WTC11 (cell line): ENCODE measurements around the gene SHANK3. TPM values are rescaled to one million over a fixed set of nuclear protein-coding genes. Genes with fewer than 3 reads are reported as not detected.

ENCODE experiments used
- ATAC-seq: fragments of 200-7000 bp; cut with Tn5 transposase; 2 replicates; pipeline ENCODE4 v1.10.0; 2021; ENCODE audit warnings: mild to moderate bottlenecking, moderate library complexity
- CTCF ChIA-PET: fragments of 300-600 bp; sonication (Branson Sonifier 250); formaldehyde crosslinking; loops from one replicate; lab custom pipeline; 2021; ENCODE audit warnings: antibody characterized with exemption; lab: Charles Lee
- POLR2A ChIA-PET: fragments of 350-600 bp; sonication (Branson Sonifier 250); formaldehyde crosslinking; loops from one replicate; lab custom pipeline; 2021; ENCODE audit warnings: antibody characterized with exemption; lab: Charles Lee
- DNase-seq: peaks from one replicate; pipeline ENCODE4 v3.0.0; 2021; ENCODE audit warnings: low spot score
- H3K27ac Mint-ChIP-seq: 2 replicates; pipeline ENCODE4 v1.8.0; 2021; ENCODE audit warnings: mixed read lengths
- H3K27me3 Mint-ChIP-seq: 2 replicates; pipeline ENCODE4 v1.8.0; 2021; ENCODE audit warnings: low read depth, mild to moderate bottlenecking, moderate library complexity, mixed read lengths
- H3K36me3 Mint-ChIP-seq: 2 replicates; pipeline ENCODE4 v1.8.0; 2021; ENCODE audit warnings: mixed read lengths
- H3K4me1 Mint-ChIP-seq: 2 replicates; pipeline ENCODE4 v1.8.0; 2022; ENCODE audit warnings: mixed read lengths
- H3K4me3 Mint-ChIP-seq: 2 replicates; pipeline ENCODE4 v1.8.0; 2021; ENCODE audit warnings: mild to moderate bottlenecking, moderate library complexity, mixed read lengths
- H3K9me3 Mint-ChIP-seq: 2 replicates; pipeline ENCODE4 v1.8.0; 2021; ENCODE audit warnings: mixed read lengths
- ATF1 ChIP-seq: sonication (generic); formaldehyde crosslinking; IDR thresholded peaks from 2 replicates; pipeline ENCODE4 v1.8.1; 2023; ENCODE audit warnings: mild to moderate bottlenecking, moderate library complexity, missing genetic modification reagents
- FOXJ3 ChIP-seq: sonication (generic); formaldehyde crosslinking; IDR thresholded peaks from 2 replicates; pipeline ENCODE4 v1.9.0; 2021; ENCODE audit warnings: missing genetic modification reagents, mild to moderate bottlenecking, borderline replicate concordance
- FOXP1 ChIP-seq: sonication (generic); formaldehyde crosslinking; IDR thresholded peaks from 2 replicates; pipeline ENCODE4 v1.8.0; 2022; ENCODE audit warnings: missing genetic modification reagents, mild to moderate bottlenecking, moderate library complexity, borderline replicate concordance
- FOXP4 ChIP-seq: sonication (generic); formaldehyde crosslinking; IDR thresholded peaks from 2 replicates; pipeline ENCODE4 v1.8.0; 2022; ENCODE audit warnings: mild to moderate bottlenecking, missing genetic modification reagents
- HMGA2 ChIP-seq: fragments of 250-450 bp; sonication (Bioruptor Pico); IDR thresholded peaks from 2 replicates; pipeline ENCODE4 v1.4.0; 2021; ENCODE audit warnings: mild to moderate bottlenecking, moderate library complexity
- IRF1 ChIP-seq: sonication (generic); formaldehyde crosslinking; IDR thresholded peaks from 2 replicates; pipeline ENCODE4 v1.8.0; 2023; ENCODE audit warnings: missing genetic modification reagents
- JAZF1 ChIP-seq: fragments of 250-450 bp; sonication (Bioruptor Pico); IDR thresholded peaks from 2 replicates; pipeline ENCODE4 v1.9.0; 2021; ENCODE audit warnings: moderate library complexity, mild to moderate bottlenecking, inconsistent platforms
- PRDM15 ChIP-seq: sonication (generic); formaldehyde crosslinking; IDR thresholded peaks from 2 replicates; pipeline ENCODE4 v1.8.0; 2022; ENCODE audit warnings: missing genetic modification reagents
- RELA ChIP-seq: sonication (generic); formaldehyde crosslinking; IDR thresholded peaks from 2 replicates; pipeline ENCODE4 v1.8.1; 2022; ENCODE audit warnings: missing genetic modification reagents, mild to moderate bottlenecking, borderline replicate concordance
- STAT6 ChIP-seq: sonication (generic); formaldehyde crosslinking; conservative IDR thresholded peaks from 2 replicates; pipeline ENCODE4 v1.8.1; 2023; ENCODE audit warnings: mild to moderate bottlenecking, low read depth, missing genetic modification reagents, moderate library complexity
- ZNF281 ChIP-seq: sonication (generic); formaldehyde crosslinking; IDR thresholded peaks from 2 replicates; pipeline ENCODE4 v1.8.0; 2023; ENCODE audit warnings: mild to moderate bottlenecking, missing genetic modification reagents
- ZNF396 ChIP-seq: fragments of 250-450 bp; sonication (Bioruptor Pico); IDR thresholded peaks from 2 replicates; pipeline ENCODE4 v1.8.0; 2021; ENCODE audit warnings: mild to moderate bottlenecking, moderate library complexity, borderline replicate concordance
- ZNF416 ChIP-seq: fragments of 250-450 bp; sonication (Bioruptor Pico); IDR thresholded peaks from 2 replicates; pipeline ENCODE4 v1.9.0; 2021; ENCODE audit warnings: mild to moderate bottlenecking, inconsistent platforms
- total RNA-seq: library from RNA; stranded (reverse); gene quantifications from 3 replicates; pipeline ENCODE4 v1.2.3, GENCODE V29; 2021

The SHANK3 gene
- total RNA-seq, 1 experiment from 2014 or later: 9.6 TPM

GRCh38 chr22:50719814-50720300, 47.2 kb downstream of the SHANK3 start (continued):
- no peak for TF ChIP-seq FOXJ3
- TF ChIP-seq JAZF1: no peak
- no peak for TF ChIP-seq HMGA2 (CRISPR knock-in tag)
- no peak for TF ChIP-seq FOXP1
- no peak for TF ChIP-seq ZNF281 (CRISPR knock-in tag)
- TF ChIP-seq IRF1: no peak

GRCh38 chr22:50720301-50721256, 48.0 kb downstream of the SHANK3 start:
- DNase-seq (peak; percentile 48), ATAC-seq (peak; percentile 53)
- Mint-ChIP-seq H3K9me3 (no peaks in the 10 kb centered on the region), H3K4me1 (peaks cover 4% of the 10 kb centered on the region), H3K27ac (no peak overlapping the region), H3K27me3 (peaks cover 69% of the 10 kb centered on the region), H3K4me3 (peak overlapping the region; percentile 35; the same call in 1 of the 2 replicates), H3K36me3 (no peaks in the 10 kb centered on the region)
- ChIA-PET CTCF (interaction anchor here (0.8 to 2.4 kb wide), 18 partner anchors 10 to 195 kb away, joined by 3 to 11 read pairs (median 4); partner anchors contain the start of genes ARSA and SCO2), POLR2A (interaction anchor here (0.5 to 0.9 kb wide), 2 partner anchors 11 to 397 kb away, joined by 3 read pairs; no protein-coding TSS in a partner anchor)
- TF ChIP-seq RELA (CRISPR knock-in tag) (no peak), ZNF416 (CRISPR knock-in tag) (no peak), ZNF281 (CRISPR knock-in tag) (no peak)

- no peaks in the 10 kb centered on the region for H3K36me3 Mint-ChIP-seq
- no peak overlapping the region for H3K27ac Mint-ChIP-seq
- H3K9me3 Mint-ChIP-seq: no peaks in the 10 kb centered on the region
- ATAC-seq (no peak), DNase-seq (no peak)
- CTCF ChIA-PET: interaction anchor here (1.0 to 2.4 kb wide), 7 partner anchors 10 to 196 kb away, joined by 3 to 11 read pairs (median 4); partner anchors contain the start of gene SCO2
- peaks cover 69% of the 10 kb centered on the region for H3K27me3 Mint-ChIP-seq
- POLR2A ChIA-PET: no interaction called here
- H3K4me3 Mint-ChIP-seq: peak overlapping the region; percentile 35; the same call in 1 of the 2 replicates
- peaks cover 4% of the 10 kb centered on the region for H3K4me1 Mint-ChIP-seq
- TF ChIP-seq FOXP1 (no peak), ZNF416 (CRISPR knock-in tag) (no peak), STAT6 (CRISPR knock-in tag) (no peak), ZNF396 (CRISPR knock-in tag) (no peak), PRDM15 (CRISPR knock-in tag) (no peak), FOXP4 (CRISPR knock-in tag) (no peak), ATF1 (CRISPR knock-in tag) (no peak)
Observed at GRCh38 chr22:50721257-50721844, 48.7 kb downstream of the SHANK3 start.
